ENCODE results near the gene BTBD7. TPM values are rescaled to one million over a fixed set of nuclear protein-coding genes. Genes with fewer than 3 reads are reported as not detected.

The BTBD7 gene
- total and polyA plus RNA-seq, 2 experiments from 2014 or later = 14.8 to 25.8 TPM

DNA sequence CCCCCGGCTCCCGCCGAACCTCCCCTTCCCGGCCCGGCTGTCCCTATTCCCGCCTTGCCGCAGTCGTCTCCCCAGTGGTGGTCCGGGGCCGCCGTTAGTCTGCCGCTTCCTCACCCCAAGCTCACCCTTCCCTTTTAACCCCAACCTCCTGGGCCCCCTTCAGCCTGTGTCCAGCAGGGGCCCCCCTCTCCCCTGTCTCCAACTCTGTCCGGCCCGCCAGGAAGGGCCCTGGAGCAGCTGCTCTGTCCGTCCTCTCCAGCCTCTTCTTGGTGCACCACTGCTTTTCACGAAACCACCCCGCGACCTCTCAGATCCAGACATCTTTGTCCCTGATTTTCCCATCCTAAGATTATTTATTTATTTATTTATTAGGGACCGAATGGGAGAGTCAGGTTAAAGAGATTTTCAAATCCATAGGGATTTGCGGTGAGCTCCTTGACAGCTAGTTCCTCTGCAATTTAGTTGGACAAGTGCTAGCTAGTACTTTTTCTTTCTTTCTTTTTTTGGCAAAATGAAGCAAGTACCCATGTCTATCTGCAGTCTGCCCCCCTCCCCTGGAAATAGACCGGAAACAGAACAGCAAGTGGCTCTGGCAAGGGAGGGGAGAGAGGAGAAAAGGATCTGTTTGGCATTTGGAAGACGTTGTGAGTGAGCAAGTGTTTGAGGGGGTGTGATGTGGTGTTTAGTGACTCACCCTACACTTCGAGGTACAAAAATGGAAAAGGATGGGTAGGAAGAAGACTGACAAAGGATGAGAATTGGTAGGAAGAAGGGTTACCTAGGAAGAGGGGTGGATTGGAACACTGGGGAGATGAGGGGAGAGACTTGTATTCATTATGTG, 125.1 kb downstream of the BTBD7 start:
- WGBS (ENCODE audit: low lambda C conversion rate, missing lambda C conversion rate) = 2% methylated on average over 11 of the region's 23 CpGs
- no peaks in the 10 kb centered on the region for H3K27me3 ChIP-seq
- no peaks in the 10 kb centered on the region for H3K9me2 ChIP-seq (replicated peaks; ENCODE audit: insufficient read depth)
- H4K20me1 ChIP-seq (ENCODE audit: insufficient read depth, poor library complexity, severe bottlenecking) = no peaks in the 10 kb centered on the region
- no peaks in the 10 kb centered on the region for H3K9me3 ChIP-seq (ENCODE audit: low read depth)
- H3K27ac ChIP-seq = peak overlapping the region; percentile 48
- peak overlapping the region; percentile 67 for H3K4me3 ChIP-seq
- TF ChIP-seq EZH2phosphoT487 (IDR thresholded peaks at IDR 0.05; ENCODE audit: low read depth, severe bottlenecking, unreplicated experiment) = no peak
- TF ChIP-seq, protein P1, sequence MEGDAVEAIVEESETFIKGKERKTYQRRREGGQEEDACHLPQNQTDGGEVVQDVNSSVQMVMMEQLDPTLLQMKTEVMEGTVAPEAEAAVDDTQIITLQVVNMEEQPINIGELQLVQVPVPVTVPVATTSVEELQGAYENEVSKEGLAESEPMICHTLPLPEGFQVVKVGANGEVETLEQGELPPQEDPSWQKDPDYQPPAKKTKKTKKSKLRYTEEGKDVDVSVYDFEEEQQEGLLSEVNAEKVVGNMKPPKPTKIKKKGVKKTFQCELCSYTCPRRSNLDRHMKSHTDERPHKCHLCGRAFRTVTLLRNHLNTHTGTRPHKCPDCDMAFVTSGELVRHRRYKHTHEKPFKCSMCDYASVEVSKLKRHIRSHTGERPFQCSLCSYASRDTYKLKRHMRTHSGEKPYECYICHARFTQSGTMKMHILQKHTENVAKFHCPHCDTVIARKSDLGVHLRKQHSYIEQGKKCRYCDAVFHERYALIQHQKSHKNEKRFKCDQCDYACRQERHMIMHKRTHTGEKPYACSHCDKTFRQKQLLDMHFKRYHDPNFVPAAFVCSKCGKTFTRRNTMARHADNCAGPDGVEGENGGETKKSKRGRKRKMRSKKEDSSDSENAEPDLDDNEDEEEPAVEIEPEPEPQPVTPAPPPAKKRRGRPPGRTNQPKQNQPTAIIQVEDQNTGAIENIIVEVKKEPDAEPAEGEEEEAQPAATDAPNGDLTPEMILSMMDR (IDR thresholded peaks at IDR 0.05; ENCODE audit: poor library complexity) = peak; percentile 40
- H3K36me3 ChIP-seq (replicated peaks; ENCODE audit: insufficient read depth, low read depth) = peaks cover 4% of the 10 kb centered on the region
- peaks cover 47% of the 10 kb centered on the region for H3K79me2 ChIP-seq
- peak; percentile 75 for DNase-seq (ENCODE audit: low spot score)
- peak overlapping the region; percentile 74 for H2AFZ ChIP-seq
- H3K4me2 ChIP-seq = peak overlapping the region; percentile 90
- peaks cover 15% of the 10 kb centered on the region for H3K4me1 ChIP-seq (ENCODE audit: insufficient read depth)

- WGBS (ENCODE audit: low lambda C conversion rate, missing lambda C conversion rate) = 1% methylated on average over 57 of the region's 65 CpGs
- H3K79me2 ChIP-seq = peaks cover 47% of the 10 kb centered on the region
- peak within 1 kb of the TSS; percentile 90 for H3K4me2 ChIP-seq
- peaks cover 15% of the 10 kb centered on the region for H3K4me1 ChIP-seq (ENCODE audit: insufficient read depth)
- H3K9me2 ChIP-seq (replicated peaks; ENCODE audit: insufficient read depth) = no peaks in the 10 kb centered on the region
- no peaks in the 10 kb centered on the region for H3K9me3 ChIP-seq (ENCODE audit: low read depth)
- H3K27me3 ChIP-seq = no peaks in the 10 kb centered on the region
- H2AFZ ChIP-seq = peak within 1 kb of the TSS; percentile 82
- H3K4me3 ChIP-seq = peak within 1 kb of the TSS; percentile 81
- H4K20me1 ChIP-seq (ENCODE audit: insufficient read depth, poor library complexity, severe bottlenecking) = no peaks in the 10 kb centered on the region
- TF ChIP-seq, protein P1 (IDR thresholded peaks at IDR 0.05; ENCODE audit: poor library complexity) = no peak
- TF ChIP-seq EZH2 (IDR thresholded peaks at IDR 0.05; ENCODE audit: borderline replicate concordance) = no peak
- TF ChIP-seq EZH2phosphoT487 (IDR thresholded peaks at IDR 0.05; ENCODE audit: low read depth, severe bottlenecking, unreplicated experiment) = no peak
- H3K27ac ChIP-seq = peak within 1 kb of the TSS; percentile 82
- peak; percentile 98 for DNase-seq (ENCODE audit: low spot score)
- no peaks in the 10 kb centered on the region for H3K36me3 ChIP-seq (replicated peaks; ENCODE audit: insufficient read depth, low read depth)
Measured at GRCh38 chr14:93206793-93207467, 125.9 kb downstream of the BTBD7 start, which contains the start of the genes GON7 and UBR7. GON7 (minus strand) TSS chr14:93207065; CDS start chr14:93207037, 28 bp downstream. UBR7 (plus strand) TSS chr14:93207256; CDS start chr14:93207292, 36 bp downstream.

DNA sequence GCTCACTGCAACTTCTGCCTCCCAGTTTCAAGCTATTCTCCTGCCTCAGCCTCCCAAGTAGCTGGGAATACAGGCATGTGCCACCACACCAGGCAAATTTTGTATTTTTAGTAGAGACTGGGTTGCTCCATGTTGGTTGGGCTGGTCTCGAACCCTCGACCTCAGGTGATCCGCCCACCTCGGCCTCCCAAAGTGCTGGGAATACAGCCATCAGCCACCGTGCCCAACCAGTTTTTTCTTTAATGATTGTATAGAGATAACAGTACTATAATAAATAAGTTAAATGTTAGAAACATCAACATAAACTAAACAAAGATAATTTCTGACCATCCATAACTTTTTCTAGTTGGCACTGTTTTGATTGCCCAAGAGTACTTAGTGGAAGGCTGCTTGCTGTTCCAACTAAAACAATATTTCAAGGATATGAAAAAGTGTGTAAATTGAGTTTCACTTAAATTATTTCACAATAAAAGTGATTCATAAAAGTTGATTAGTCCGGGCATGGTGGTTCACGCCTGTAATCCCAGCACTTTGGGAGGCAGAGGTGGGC, 131.6 kb downstream of the BTBD7 start:
- H3K4me1 ChIP-seq (ENCODE audit: insufficient read depth) = peaks cover 7% of the 10 kb centered on the region
- no peak overlapping the region for H3K4me3 ChIP-seq
- TF ChIP-seq, protein P1 (IDR thresholded peaks at IDR 0.05; ENCODE audit: poor library complexity) = no peak
- TF ChIP-seq EZH2phosphoT487 (IDR thresholded peaks at IDR 0.05; ENCODE audit: low read depth, severe bottlenecking, unreplicated experiment) (no peak), EZH2 (IDR thresholded peaks at IDR 0.05; ENCODE audit: borderline replicate concordance) (no peak)
- no peaks in the 10 kb centered on the region for H4K20me1 ChIP-seq (ENCODE audit: insufficient read depth, poor library complexity, severe bottlenecking)
- H3K79me2 ChIP-seq = peaks cover 20% of the 10 kb centered on the region
- H2AFZ ChIP-seq = no peak overlapping the region
- no peak overlapping the region for H3K27ac ChIP-seq
- WGBS (ENCODE audit: low lambda C conversion rate, missing lambda C conversion rate) = 90% methylated on average over 7 of the region's 7 CpGs
- H3K9me2 ChIP-seq (replicated peaks; ENCODE audit: insufficient read depth) = no peaks in the 10 kb centered on the region
- DNase-seq (ENCODE audit: low spot score) = no peak
- no peaks in the 10 kb centered on the region for H3K9me3 ChIP-seq (ENCODE audit: low read depth)
- H3K4me2 ChIP-seq = no peak overlapping the region
- H3K36me3 ChIP-seq (replicated peaks; ENCODE audit: insufficient read depth, low read depth) = no peaks in the 10 kb centered on the region
- no peaks in the 10 kb centered on the region for H3K27me3 ChIP-seq
